OCI-LY3 (cell line): ENCODE results near the gene RIN3.

ENCODE experiments used
- EZH2phosphoT487 ChIP-seq: fragments of 200-600 bp; shearing (Covaris generic); IDR thresholded peaks from 2 replicates; pipeline ENCODE4 v1.6.1; 2018; ENCODE audit warnings: antibody characterized with exemption, mixed run types, low read depth
- TF ChIP-seq, protein P1 (sequence below): fragments of 200-600, 300-600 bp; sonication (generic); IDR thresholded peaks from 2 replicates; pipeline ENCODE4 v1.5.1; 2014; ENCODE audit warnings: antibody characterized with exemption, low read length, low read depth

DNA sequence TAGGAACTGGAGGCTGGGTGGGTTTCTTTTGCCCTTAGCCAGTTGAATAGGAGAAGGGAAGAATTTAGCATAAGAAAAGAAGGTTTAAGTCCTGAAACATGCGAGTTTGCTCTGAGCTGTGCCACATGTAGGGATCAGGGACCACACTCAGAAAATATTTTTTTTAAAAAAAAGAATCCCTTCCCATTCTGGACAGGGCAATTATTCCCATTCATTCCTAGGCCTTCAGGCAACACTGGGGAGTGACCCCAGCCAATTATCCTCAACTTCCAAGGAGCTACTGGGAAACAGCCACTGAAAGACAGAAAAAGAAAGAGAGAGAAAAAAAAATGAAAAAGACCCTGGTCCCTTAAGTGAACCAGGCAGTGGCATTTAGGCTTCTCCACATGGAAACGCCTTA is 115.1 kb downstream of the RIN3 start:
- TF ChIP-seq, protein P1, sequence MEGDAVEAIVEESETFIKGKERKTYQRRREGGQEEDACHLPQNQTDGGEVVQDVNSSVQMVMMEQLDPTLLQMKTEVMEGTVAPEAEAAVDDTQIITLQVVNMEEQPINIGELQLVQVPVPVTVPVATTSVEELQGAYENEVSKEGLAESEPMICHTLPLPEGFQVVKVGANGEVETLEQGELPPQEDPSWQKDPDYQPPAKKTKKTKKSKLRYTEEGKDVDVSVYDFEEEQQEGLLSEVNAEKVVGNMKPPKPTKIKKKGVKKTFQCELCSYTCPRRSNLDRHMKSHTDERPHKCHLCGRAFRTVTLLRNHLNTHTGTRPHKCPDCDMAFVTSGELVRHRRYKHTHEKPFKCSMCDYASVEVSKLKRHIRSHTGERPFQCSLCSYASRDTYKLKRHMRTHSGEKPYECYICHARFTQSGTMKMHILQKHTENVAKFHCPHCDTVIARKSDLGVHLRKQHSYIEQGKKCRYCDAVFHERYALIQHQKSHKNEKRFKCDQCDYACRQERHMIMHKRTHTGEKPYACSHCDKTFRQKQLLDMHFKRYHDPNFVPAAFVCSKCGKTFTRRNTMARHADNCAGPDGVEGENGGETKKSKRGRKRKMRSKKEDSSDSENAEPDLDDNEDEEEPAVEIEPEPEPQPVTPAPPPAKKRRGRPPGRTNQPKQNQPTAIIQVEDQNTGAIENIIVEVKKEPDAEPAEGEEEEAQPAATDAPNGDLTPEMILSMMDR, result no peak
- no peak for TF ChIP-seq EZH2phosphoT487
